ENCODE measurements around the gene ERGIC3.

The ERGIC3 gene

DNA sequence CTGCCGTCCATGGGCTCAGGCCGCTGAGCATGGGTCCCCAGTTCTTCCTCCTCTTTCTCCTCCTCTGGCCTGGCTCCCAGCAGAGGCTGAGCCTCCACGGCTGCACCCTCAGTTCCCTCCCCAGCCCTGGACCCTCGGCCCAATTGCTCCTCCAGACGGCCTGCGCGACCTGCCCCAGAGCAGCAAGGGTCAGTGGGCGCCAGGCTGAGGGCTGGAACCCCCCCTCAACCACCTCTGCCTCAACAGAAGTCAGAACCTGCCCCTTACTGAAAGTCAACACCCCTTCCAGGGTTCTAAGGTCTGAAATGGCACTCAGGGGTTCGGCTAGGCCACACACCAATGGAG is 57.9 kb downstream of the ERGIC3 start:
- no peak for DNase-seq

GRCh38 chr20:35600176-35600992 is 58.5 kb downstream of the ERGIC3 start:
- no peak for DNase-seq

DNA sequence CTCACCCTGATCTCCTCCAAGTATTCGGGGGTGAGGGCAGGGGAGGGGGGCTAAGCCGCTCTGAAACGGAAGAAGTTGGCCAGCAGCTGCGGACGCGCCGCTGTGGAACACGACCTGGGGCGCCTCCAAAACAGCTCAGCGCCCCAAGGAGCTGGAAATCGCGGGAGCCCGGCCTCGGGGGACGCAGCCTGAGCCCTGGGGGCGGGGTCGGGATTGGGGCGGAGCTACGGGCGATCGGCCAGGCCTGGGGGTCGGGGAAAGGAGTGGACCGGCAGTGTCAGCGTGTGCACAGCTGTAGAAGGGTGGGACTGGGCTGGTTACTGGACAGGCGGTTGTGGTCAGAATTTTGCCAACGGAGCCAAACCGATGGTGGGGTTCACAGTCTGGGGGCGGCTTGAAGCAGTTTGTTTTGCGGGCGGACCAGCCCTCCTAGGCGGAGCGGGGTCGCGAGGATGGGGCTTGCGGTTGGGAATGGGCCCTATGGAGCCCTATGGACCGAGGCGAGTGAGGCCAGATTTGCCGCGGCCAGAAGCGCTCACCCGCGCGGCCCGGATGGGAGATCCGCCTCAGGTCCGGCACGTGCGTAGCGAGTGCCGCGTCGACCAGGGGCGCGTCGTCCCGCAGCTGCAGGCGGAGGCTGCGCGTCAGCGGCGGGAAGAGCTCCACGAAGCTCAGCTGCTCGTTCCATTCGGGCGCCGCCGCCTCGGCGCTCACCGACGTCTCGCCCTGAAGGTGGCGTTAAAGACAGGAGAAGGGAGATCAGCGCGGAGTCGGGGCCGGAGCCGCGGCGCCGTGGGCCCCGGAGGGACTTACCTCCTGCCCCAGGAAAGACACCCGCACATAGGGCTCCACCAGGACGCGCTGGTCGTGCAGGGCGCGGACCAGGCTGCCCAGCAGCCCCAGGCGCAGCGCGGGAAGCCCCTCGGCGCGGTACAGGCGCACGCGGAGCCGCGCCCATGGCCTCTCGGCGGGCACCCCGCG is 59.4 kb downstream of the ERGIC3 start:
- DNase-seq, result peak in 1 of 2 experiments; percentile 10

GRCh38 chr20:35601990-35602389 is 60.1 kb downstream of the ERGIC3 start:
- no peak for DNase-seq

DNA sequence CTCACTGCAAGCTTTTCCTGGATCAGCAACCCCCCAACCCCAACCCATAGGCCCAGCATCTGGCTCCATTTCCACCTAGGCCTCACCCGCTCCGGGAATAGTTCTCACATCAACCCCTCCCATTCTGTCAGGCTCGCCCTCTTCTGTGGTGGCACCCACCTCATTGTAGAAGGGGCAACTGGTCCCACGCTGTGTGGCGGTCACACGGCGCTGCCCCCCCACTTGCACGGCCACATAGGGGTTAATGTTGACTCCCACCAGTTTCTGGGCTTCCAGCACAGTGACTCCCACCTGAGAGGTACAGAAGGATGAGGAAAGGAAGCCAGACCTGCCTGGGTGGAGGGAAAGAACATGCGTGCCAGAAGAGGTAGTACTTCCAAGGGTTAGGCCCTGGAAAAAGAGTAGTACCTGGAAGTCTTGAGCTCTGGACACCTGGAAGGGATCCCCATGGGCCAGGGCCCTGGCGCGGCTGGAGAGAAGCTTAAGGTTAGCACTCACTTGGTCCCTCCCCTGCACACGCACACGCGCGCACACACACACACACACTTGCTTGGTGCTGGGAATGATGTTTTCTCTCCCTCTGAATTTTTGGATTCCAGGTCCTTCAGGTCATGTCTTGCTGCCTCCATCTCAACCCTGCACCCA is 61.1 kb downstream of the ERGIC3 start:
- DNase-seq, result no peak

DNA sequence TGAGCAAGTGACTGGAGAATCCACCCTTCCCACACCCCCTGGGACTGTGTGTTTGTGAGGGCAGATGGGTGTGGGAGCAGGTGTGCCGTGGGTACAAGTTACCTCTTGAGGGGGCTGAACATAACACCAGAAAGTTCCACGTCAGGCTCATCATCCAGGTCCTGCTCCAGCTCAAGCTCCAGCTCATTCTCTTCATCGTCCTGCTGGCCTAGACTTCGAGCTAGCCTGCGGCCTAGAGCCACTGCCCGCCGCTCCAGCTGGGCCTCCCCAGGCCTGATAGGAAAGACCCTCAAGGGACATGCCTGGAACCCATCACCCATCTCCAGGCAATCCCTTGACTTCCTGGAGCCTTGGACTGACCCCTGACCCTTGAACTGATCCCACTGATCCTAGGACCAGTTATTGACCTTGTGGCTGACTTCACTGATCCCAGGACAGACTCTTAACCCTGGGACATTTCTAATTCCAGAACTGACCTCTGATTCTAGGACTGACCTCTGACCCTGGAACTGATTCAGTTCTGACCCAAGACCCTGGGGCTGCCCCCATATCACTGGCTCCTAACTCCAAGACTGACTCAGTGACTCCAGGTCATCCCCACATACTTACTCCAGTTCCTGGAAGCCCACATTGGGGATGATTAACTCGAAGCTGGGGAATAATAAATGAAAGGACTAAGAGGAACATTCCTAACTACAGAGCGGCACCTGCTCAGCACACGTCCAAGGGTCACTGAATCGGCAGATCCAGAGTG is 62.0 kb downstream of the ERGIC3 start:
- no peak for DNase-seq

DNA sequence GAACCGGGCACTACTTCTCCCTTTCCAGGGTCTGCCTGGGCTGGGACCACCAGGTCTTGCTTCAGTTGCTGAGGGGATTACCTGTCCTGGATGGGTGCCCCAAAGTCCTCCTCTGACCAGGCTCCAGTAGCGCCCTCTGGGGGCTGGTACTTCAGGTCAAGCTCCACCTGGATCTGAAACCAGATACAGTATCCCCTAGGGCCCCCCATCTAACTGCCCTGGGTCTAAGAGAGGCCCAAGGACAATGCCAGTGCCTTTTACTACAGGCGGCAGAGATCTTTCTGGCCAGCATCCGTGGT is 62.5 kb downstream of the ERGIC3 start:
- DNase-seq, result no peak

DNA sequence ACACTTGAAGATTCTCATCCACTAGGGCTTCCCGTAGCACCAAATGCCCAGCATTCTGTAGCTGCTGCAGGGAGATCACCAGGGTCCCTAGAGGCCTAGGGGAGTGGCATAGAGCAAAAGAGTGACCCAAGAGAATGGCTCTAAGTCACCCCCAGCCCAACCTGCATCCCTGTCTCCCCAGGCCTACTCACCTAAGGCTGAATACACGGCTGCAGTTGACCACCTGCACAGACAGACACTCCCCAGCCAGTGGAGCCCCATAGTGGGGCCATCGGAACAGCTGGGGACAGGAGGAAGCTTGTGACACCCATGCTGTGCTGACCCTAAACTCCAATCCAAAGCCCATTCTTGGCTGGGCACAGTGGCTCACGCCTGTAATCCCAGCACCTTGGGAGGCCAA is 64.2 kb downstream of the ERGIC3 start:
- DNase-seq, result no peak
